NCI-H1436 (cell line): ENCODE data around the gene DAPK1.

Experiments
- DNase-seq: peaks from one replicate; lab custom pipeline; 2025; lab: John Stamatoyannopoulos, UW

DAPK1 gene

DNA sequence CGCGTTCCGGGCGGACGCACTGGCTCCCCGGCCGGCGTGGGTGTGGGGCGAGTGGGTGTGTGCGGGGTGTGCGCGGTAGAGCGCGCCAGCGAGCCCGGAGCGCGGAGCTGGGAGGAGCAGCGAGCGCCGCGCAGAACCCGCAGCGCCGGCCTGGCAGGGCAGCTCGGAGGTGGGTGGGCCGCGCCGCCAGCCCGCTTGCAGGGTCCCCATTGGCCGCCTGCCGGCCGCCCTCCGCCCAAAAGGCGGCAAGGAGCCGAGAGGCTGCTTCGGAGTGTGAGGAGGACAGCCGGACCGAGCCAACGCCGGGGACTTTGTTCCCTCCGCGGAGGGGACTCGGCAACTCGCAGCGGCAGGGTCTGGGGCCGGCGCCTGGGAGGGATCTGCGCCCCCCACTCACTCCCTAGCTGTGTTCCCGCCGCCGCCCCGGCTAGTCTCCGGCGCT is at the start of gene DAPK1:
DAPK1 (plus strand) TSS at position 264 of the 442 bp plus-strand sequence. CDS start 1,211 bp downstream, outside the sequence.
- no peak for DNase-seq

DNA sequence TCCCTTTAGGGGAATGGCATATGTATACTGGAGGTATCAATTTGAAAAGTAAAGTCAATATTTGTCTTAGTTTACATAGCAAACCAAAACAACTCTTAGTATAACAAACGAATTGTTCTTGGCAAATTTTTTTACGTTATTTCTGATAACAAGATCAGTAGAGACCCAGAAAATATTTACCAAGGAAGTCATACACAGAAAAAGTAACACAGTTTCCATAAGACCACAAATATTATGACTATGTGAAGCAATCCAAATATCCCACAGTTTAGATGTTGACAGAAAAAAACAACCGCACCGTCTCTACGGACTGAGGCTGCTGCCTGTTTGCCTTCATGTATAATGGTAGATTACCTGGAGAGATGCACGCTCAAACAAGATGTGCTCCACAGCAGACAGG is 46.5 kb upstream of the DAPK1 start:
- DNase-seq: no peak

DNA sequence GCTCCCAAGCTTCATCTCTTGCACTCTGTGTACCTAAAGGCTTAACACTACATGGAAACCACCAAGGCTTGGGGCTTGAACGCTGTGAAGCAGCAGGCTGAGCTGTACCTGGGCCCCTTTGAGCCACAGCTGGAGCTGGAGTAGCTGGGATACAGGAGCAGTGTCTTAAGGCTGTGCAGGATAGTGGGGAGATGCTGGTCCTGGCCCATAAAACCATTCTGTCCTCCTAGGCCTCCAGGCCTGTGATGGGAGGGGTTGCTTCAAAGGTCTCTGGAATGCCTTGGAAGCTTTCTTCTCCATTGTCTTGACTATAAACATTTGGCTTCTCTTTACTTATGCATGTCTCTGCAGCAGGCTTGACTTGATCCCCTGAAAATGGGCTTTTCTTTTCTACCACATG is 42.3 kb upstream of the DAPK1 start:
- no peak for DNase-seq

DNA sequence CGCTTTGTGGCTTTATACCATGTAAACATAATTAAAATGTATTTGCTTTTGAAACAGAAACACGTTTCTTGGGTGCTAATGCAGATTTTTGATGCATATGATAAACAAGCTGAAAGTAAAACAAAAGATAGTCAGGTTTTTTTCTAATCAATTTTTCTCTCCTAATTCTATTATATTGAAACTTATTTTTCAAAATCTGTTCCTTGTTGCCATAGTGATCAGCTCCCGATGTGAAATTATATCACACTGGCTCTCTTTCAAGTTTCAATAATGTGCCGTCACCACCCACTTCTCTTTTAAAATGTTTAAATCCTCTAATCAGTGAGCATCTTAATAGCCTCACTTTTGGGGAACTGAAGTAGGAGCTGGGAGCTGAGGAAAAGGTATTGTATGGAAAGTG is 36.4 kb upstream of the DAPK1 start:
- no peak for DNase-seq

DNA sequence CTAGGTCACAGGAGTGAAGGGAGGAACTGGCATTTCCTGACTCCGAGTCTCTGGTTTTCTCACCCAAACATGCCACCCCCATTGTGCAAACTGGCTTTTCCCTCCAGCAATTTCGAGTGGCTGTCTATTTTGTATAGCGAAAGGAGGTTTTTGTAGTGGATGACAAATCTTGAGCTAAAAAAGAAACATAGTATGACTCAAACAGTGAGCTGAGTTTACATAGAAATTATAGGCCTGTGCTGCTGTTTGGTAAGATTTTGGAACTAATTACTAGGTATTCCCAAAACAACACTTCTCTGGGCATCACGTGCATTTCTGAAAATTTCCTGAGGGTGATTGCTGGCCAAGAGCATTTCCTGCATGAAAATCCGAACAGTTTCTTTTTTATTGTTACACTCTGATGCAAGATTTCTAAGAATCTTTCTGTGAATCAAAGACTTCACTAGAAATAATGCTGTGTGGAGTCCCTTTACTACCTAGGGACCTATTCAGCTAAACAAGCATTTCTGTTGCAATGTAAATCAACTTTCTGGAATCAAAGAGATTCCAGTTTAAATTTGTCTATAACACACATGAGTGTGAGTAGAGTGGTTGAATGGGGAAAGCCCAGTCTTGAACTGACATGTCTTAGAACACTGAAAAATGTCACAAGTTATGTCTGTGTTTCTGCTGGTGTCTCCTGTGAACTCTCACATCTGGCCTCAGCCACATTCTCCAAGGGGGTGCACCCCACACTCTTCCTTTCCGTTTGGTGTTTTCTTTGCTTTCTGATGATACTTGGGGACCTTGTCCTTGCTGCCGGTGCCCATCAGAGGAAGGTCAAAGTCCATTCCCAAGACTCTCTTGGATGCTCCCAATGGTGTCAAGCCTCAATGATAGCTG is 33.3 kb upstream of the DAPK1 start:
- DNase-seq: no peak

DNA sequence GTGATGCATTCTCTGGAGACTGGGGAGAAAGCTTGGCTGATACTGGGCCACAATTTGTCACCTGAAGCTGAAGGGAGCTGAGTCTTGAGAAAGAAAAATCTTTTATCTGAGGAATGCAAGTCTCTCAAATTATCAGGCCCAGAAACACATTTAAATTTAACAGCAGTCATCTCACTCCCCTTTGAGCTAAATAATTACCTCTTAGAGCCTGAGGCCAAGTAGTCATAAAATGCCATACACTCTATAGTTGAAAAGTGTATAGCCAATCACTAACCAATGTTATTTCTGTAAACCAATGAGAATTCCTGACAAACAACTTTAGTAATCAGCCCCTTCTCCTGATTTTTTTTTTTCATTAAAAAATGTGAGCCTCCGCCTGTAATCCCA is 32.7 kb upstream of the DAPK1 start:
- no peak for DNase-seq

DNA sequence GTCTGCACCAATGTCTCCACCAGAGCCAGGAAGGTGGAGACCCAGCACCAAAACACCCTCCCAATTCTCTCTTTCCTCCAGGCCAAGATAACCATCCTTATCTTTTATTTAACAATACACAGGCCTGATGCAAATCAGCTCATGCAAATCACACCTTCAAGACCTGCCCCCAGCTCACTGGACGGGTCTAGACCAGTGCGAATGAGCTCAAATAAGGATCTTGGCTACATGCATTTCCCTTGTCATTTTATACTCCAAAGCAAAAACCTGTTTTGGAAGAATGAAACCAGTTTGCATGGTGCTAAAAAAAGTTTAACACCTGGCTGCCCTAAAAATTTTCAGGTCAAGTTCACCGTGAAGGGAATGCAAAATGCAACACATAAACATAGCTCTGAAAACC is 31.9 kb upstream of the DAPK1 start:
- DNase-seq: no peak

DNA sequence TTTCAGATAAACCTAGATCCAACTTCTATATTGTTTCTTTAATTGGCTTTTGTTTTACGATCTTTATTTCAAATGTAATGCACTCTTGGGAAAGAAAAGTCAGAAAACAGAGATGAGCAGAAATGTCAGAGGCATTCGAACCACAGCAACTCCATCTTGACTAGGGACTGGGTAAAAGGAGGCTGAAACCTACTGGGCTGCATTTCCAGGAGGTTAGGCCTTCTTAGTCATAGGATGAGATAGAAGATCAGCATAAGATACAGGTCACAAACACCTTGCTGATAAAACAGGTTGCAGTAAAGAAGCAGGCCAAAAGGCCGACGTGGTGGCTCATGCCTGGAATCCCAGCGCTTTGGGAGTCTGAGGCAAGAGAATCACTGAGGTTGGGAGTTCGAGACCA is 30.5 kb upstream of the DAPK1 start:
- no peak for DNase-seq

DNA sequence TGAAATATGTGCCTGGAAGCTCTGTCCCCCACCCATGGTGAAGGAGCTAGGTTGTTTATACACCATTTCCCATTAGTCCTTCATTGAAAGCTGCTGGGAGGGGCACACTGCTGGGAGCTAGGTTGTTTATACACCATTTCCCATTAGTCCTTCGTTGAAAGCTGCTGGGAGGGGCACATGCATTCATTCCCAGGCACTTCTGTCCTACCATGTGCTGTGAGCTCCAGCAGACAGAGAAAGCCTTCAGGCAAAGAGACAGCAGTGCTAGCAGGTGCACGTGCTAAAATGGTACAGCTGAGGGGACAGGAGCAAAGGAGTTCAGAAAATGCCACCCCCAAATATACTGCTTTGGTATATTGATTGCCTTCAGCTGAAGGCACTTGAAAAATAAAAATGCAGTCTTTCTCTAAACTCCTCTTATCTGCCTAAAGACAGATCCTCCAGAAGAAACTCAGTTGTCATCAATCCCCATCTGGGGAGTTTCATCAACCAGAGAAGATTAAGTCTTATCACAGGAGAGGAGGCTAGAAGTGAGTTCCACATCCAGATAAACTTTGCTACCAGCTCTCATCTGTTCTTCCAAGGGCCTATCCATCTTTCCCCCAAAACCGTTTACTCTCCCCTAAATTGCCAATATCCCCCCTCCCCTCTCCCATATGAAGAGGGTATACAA is 27.7 kb upstream of the DAPK1 start:
- DNase-seq: no peak

DNA sequence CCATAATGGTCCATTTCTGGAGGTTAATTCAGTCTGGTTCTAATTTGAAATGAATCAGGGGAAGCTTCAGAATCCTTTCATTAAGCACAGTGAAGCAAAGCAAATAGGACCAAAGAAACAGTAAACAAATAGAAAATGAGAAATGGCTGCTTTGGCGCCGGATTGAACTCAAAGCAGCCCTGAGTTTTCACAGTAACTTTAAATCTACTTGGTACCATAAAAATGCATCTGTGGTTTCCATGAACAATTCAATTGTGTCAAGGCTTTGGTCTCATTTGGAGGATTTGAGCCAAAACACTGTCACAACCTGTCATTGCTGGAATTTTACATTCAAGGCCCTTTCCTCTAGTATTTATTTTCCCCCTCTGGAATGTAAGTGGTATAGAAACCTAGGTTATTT is 25.9 kb upstream of the DAPK1 start:
- DNase-seq: no peak

DNA sequence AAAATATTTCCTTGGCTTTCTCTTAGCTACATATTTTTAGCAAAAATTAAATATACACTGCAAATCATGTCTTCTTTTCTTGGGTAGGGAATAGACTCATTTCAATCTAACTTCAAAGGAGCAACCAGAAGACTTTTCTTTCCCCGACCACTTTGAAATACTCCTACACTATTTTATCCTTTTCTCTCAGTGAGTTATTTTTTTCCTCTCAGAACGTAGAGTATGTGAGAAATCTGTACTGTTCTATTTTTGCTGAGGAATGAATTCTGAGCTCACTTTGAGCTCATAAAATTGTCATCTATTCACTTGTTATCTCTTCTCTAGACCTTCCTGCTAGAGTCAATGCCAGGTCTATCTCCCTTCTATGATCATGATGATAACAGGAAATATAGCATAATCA is 22.2 kb upstream of the DAPK1 start:
- DNase-seq: no peak

DNA sequence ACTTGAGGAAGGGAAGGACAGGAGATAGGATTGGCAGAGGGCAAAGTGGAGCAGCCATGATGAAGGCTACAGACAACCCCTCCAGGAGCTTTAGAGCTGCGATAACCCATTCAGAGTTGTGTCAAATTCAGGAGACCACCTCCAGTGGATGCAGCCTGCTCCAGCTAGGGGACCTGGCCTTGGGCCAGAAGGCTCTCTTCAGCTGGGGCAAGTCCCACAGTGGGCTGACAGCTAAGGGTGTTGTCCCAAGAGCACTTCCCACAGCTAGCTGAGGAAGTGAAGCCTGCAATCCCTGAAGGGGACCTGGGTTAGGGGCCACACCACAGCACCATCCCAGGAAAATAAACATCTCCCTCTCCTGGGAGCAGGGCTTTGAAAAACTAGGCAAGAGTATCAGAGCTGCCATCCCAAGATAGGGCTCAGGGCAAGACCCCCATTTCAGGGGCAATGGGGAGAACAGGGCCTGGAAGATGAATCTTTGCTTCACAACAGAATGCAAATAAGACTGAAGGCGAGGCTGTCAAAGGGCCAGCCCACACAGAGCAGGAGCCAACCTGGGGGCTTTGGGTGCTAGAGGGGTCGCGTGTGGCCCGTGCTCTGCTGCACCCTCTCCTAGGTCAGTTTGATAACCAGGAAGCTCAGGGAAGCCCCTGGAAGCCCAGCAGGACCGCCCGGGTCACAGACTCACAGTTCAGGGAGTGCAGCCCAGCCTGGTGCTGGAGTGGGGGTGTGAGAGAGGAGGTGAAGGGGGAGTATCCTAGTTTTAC is 19.3 kb upstream of the DAPK1 start:
- no peak for DNase-seq

DNA sequence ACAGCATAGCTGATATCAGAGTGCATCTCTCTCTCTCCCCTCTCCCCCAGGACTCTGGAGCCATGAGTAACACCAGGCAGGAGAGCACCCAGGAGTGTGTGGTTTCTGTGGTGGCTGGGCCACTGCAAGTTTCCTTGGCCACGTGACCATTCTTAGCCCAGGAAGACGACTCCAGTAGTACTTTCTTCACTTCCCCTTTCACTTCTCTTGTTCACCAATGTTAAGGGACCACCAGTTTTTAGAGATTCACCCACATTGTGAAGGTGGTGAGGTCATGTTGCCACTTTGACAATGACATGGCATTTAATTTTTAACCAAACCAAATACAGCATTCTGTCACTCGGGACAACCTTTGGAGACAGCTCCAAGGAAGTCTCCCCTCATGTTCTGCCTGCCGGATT is 17.9 kb upstream of the DAPK1 start:
- DNase-seq: no peak

DNA sequence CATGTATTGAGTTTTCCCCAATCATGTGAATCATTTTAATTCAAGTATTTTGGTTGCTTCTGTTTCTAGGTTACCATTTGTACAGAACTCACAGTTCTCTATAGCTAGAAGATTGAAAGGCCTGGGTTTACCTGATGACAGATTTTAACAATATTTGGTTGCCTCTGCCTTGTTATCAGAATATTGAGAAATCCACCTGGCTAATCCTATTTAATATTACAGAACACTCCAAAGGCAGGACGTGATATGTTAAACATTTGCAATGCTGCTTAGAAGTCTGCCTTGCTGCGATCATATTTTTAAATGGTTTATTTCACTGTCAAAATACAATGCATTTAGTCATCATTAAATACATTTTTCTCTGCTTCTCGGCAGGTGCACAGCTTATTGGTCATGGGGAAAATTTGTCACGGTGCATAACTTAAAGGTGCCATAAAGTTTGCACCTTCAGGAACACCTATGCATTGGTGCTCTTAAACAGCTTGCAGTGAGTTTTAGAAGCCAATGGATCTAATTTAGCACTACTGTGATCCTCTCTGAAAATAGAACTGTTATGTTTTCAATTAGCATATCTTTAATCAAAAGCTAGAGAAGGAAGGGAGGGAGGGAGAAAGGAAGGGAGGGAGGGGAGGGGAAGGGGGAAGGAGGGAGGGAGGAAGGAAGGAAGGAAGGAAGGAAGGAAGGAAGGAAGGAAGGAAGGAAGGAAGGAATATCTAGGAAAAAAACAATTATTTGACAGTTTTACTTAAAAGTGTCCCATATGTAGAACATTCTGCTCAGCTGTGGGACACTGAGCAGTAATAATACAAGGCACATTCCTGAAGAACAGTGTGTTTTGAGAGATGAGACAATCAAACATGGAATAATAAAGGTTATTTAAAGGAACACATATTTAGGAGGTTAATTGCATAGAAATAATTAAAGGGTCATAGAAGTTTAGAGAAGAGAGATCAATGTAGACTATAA is 15.5 kb upstream of the DAPK1 start:
- DNase-seq: no peak

DNA sequence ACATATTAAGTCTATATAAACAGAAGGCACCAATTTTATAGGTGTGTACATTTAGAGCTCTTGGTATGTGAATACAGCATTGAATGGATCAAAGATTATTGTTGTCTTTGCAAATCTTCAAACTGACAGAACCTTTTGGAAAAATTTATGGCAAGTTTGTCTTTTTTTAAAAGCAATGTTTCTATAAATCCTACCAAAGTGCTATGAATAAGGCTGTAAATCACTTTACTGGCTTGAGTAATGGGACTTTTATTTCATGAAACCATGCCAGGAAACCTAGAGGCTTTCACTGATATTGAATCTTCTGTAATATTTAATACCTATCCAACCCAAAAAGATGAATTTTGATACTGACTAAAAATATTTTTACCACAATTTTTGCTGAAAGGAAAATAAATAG is 7.4 kb upstream of the DAPK1 start:
- no peak for DNase-seq

DNA sequence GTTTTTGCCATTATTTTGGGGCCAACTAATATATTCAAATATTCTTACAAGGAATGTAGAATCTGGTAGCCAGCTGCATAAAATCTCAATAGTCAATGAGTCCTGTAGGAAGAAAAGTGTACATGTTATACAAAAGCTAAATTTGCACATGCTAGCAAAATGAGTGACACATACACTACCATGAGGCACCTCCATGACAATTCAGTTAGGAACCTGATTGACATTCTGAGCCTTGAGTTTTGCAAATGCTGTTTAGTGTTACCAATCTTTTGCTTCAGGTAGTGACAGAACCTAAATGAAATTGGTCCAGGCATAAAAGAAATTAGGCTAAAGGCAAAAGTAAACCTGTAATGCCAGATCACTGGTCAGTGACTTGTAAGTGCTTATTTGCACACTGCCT is 6.8 kb upstream of the DAPK1 start:
- DNase-seq: no peak

DNA sequence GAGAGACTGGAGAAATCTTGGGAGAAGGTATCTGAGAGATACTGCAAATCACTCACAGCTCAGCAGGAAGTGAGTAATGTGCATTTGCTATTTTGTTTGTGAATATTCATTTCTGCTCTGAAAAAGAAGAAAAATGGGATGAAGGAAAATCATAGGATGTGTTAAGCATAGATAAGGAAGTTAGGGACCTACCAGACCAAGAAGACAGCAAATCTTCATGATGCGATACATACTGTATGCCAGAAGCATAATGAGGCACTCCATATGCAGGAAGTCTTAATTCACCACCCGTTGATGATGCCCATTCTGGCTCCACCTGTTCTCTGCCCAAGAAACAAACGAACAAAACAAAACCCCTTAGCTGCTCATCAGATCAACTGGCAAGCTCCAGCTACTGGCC is 6.1 kb upstream of the DAPK1 start:
- no peak for DNase-seq

DNA sequence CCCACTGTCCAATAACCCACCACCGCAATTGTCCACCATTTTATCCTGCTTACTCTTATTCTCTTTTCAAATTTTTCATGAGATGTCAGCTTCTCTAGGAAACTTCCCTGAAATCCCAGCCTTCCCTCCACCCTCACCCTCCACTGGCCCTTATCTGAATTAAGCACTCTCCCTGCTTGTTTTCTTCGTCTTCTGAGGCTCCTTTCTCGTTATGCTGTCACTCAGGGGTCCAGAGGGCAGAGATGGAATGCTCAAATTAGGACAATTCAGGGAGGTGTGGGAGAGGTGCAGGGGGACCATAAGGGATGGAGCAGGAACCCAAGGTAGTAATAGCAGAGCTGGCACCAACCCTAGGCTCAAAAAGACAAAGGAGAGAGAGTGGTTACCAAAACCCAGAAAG is 5.0 kb upstream of the DAPK1 start:
- DNase-seq: no peak

DNA sequence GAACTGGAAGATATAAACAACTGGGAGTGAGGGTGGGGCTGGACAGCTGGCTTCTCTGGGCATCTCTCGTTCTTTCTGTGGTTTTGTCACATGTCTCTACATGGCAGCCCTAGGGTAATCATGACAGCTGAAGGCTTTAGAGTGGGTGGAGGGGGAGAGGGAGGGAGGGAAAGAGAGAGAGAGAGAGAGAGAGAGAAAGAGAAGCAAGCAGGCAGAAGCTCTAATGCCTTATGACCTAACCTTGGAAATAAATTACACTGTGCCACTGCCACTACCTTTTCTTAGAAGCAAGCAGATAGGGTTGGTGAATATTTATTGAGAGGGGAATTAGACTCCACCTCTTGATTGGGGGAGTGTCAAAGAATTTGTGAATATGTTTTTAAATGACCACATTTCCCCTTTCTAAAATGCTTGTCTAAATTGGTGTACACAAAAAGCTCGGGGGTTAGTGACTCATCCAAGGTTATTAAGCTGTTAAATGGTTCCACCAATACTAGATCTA is 2.6 kb upstream of the DAPK1 start:
- DNase-seq: no peak

DNA sequence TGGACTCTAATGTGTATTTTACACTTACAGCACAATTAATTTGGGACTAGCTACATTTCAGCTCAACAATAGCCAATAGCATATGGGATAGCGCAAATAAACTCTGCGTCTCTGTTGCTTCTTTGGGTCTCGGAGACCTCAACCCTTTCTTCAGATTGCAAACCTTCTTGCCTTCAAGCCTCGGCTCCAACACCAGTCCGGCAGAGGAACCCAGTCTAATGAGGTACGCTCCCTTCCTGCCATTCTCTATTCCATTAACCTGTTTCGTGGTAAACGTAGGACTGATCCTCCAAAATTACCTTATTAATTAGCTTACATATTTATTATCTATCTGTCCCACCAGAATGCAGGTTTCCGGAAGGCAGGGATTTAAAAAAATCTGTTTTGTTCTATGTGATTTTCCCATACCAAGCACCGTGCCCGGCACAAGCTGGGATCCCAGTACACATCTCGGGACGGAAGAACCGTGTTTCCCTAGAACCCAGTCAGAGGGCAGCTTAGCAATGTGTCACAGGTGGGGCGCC is 525 bp upstream of the DAPK1 start:
- no peak for DNase-seq
